Measurements from ENCODE around the gene PPP1R2.

- TF ChIP-seq, protein P1, sequence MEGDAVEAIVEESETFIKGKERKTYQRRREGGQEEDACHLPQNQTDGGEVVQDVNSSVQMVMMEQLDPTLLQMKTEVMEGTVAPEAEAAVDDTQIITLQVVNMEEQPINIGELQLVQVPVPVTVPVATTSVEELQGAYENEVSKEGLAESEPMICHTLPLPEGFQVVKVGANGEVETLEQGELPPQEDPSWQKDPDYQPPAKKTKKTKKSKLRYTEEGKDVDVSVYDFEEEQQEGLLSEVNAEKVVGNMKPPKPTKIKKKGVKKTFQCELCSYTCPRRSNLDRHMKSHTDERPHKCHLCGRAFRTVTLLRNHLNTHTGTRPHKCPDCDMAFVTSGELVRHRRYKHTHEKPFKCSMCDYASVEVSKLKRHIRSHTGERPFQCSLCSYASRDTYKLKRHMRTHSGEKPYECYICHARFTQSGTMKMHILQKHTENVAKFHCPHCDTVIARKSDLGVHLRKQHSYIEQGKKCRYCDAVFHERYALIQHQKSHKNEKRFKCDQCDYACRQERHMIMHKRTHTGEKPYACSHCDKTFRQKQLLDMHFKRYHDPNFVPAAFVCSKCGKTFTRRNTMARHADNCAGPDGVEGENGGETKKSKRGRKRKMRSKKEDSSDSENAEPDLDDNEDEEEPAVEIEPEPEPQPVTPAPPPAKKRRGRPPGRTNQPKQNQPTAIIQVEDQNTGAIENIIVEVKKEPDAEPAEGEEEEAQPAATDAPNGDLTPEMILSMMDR (conservative IDR thresholded peaks at IDR 0.05) = no peak
- TF ChIP-seq ZFX (IDR thresholded peaks at IDR 0.05) = no peak
Measured at GRCh38 chr3:195591852-195592251, 48.7 kb upstream of the PPP1R2 start.

Data from C4-2B (cell line).